Testis (tissue), 3 donors: Measurements from ENCODE around the gene PLEKHM2. TPM values are rescaled to one million over a fixed set of nuclear protein-coding genes. Genes with fewer than 3 reads are reported as not detected.
A peak's percentile ranks its signal among the peaks of the same experiment; 100 is the strongest.

Source experiments
- DNase-seq: peaks from one replicate; pipeline ENCODE4 v3.0.0-alpha.2; 2019
- H3K27ac ChIP-seq, 2 donors: fragments of 200-600 bp; sonication (generic); one replicate each; pipeline ENCODE4 v1.5.1; 2019
- H3K27me3 ChIP-seq: fragments of 200-600 bp; sonication (generic); one replicate; pipeline ENCODE4 v1.5.1; 2019
- H3K36me3 ChIP-seq: fragments of 200-600 bp; sonication (generic); one replicate; pipeline ENCODE4 v1.5.1; 2017; ENCODE audit warnings: low read depth; ENCODE audit errors: missing control alignments
- H3K4me1 ChIP-seq: fragments of 200-600 bp; sonication (generic); one replicate; pipeline ENCODE4 v1.5.1; 2019
- H3K4me3 ChIP-seq, 2 donors: fragments of 200-600 bp; sonication (generic); one replicate each; pipeline ENCODE4 v1.5.1; 2017 to 2019
- H3K9me3 ChIP-seq: fragments of 200-600 bp; sonication (generic); one replicate; pipeline ENCODE4 v1.5.1; 2017
- POLR2A ChIP-seq: fragments of 450-650 bp; IDR thresholded peaks from one replicate; pipeline ENCODE4 v1.6.1; 2017; ENCODE audit warnings: antibody characterized with exemption, mild to moderate bottlenecking, moderate library complexity
- WGBS, 2 donors: methylation state at CpG; one replicate each; pipeline ENCODE4 v1.1.5; 2018; 5-methylcytosine and 5-hydroxymethylcytosine counted together
- intact Hi-C: fragments of 100-400 bp; cut with DNase I; formaldehyde crosslinking; loops from one replicate; pipeline ENCODE4 v1.15.1; 2023; ENCODE audit warnings: low total_unique reads
- polyA plus RNA-seq: library from polyadenylated mRNA; stranded (reverse); fragments of 350-450 nt; fragmentation: Illumina TruSeq; extraction: RNeasy Lipid Tissue Mini Kit (QIAGEN cat#74804); gene quantifications from one replicate; pipeline ENCODE4 v1.2.3, GENCODE V29; 2014; ENCODE audit warnings: low read depth, low replicate concordance; ENCODE audit not compliant: insufficient read depth
- total RNA-seq, 2 donors: library from RNA; depleted of rRNA; stranded (reverse); fragments of >200 nt; gene quantifications; one replicate each; pipeline ENCODE4 v1.2.3, GENCODE V29; 2016
- TF ChIP-seq, protein P1 (sequence below), 3 experiments: fragments of 450-650 bp in 2 of 3; fragments of 200-600 bp in 1 of 3; sonication (generic) in 1 of 3; IDR thresholded peaks; one replicate each; pipeline ENCODE4 v1.5.1; 2016 to 2019; ENCODE audit warnings: antibody characterized with exemption in 3 of 3, mild to moderate bottlenecking in 2 of 3, moderate library complexity in 1 of 3

The PLEKHM2 gene
- total and polyA plus RNA-seq, 3 donors from 2014 or later: 61.9 to 98.4 (median 70.2) TPM

DNA sequence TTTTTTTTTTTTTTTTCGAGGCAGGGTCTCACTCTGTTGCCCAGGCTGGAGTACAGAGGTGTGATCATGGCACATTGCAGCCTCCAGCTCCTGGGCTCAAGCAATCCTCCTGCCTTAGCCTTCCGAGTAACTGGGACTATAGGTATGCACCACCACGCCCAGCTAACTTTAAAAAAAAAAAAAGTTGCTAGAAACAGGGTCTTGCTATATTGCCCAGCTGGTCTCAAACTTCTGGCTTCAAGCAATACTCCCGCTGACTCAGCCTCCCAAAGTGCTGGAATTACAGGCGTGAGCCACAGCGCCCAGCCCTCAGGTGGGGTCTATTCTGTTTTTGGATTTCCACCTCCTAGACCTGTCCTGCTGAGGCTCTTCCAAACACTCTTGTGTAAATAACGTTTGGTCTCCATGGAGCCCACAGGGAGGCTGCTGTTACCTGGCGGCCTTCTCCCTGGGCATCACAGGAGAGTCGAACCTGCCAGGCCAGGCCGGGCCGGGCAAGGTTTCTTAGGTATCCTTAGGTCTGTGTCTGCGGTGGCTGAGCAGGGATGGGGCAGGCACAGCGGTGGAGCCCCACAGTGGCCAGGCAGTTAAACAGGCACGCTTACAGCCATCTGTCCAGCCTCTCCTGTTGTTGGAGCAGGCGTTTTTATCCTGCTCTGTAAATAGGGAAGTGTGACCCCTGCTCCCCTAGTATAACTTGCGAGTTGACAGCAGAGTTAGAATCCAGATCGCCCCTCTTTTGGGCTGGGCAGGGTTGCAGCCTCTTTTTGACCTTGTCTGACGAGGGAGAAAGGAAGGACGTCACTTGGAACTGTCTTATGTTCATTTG lies 18.8 kb downstream of the PLEKHM2 start:
- TF ChIP-seq, protein P1, sequence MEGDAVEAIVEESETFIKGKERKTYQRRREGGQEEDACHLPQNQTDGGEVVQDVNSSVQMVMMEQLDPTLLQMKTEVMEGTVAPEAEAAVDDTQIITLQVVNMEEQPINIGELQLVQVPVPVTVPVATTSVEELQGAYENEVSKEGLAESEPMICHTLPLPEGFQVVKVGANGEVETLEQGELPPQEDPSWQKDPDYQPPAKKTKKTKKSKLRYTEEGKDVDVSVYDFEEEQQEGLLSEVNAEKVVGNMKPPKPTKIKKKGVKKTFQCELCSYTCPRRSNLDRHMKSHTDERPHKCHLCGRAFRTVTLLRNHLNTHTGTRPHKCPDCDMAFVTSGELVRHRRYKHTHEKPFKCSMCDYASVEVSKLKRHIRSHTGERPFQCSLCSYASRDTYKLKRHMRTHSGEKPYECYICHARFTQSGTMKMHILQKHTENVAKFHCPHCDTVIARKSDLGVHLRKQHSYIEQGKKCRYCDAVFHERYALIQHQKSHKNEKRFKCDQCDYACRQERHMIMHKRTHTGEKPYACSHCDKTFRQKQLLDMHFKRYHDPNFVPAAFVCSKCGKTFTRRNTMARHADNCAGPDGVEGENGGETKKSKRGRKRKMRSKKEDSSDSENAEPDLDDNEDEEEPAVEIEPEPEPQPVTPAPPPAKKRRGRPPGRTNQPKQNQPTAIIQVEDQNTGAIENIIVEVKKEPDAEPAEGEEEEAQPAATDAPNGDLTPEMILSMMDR (IDR thresholded peaks at IDR 0.05): no peak
- no peak for TF ChIP-seq POLR2A
- peaks cover 36% of the 10 kb centered on the region for H3K4me1 ChIP-seq
- H3K36me3 ChIP-seq: no peaks in the 10 kb centered on the region
- peak overlapping the region; percentile 81 to 89 for H3K27ac ChIP-seq
- no peak for DNase-seq
- WGBS, 2 donors: 72 to 78% methylated on average over 18 to 19 of the region's 19 CpGs
- intact Hi-C loops: no loop called here
- H3K27me3 ChIP-seq: no peaks in the 10 kb centered on the region
- no peaks in the 10 kb centered on the region for H3K9me3 ChIP-seq
- no peak overlapping the region for H3K4me3 ChIP-seq

DNA sequence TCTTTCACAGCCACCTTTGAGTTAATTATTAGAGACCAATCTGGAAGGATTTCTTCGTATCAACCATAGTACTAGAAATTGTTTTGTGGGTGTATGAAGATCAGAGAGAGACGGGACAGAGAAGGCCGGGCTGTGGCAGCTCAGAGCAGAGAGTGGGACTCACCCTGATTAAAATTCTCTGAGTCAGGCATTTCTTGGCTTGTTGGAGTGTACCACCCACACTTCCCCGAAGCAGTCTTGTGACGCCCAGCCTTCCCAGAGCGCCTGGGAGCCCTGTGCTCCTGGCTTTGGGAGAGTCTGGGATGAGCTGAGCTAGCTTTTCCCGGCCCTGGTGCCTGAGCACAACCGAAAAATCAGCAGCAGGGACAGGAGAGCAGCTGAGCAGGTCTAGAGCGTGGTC lies 19.4 kb downstream of the PLEKHM2 start:
- H3K9me3 ChIP-seq: no peaks in the 10 kb centered on the region
- TF ChIP-seq POLR2A: no peak
- TF ChIP-seq, protein P1 (IDR thresholded peaks at IDR 0.05): no peak
- DNase-seq: peak; percentile 87
- WGBS, 2 donors: 37 to 54% methylated on average over 9 of the region's 9 CpGs
- intact Hi-C loops: no loop called here
- peak overlapping the region; percentile 81 to 89 for H3K27ac ChIP-seq
- H3K4me1 ChIP-seq: peaks cover 36% of the 10 kb centered on the region
- H3K36me3 ChIP-seq: no peaks in the 10 kb centered on the region
- H3K27me3 ChIP-seq: no peaks in the 10 kb centered on the region
- no peak overlapping the region for H3K4me3 ChIP-seq

DNA sequence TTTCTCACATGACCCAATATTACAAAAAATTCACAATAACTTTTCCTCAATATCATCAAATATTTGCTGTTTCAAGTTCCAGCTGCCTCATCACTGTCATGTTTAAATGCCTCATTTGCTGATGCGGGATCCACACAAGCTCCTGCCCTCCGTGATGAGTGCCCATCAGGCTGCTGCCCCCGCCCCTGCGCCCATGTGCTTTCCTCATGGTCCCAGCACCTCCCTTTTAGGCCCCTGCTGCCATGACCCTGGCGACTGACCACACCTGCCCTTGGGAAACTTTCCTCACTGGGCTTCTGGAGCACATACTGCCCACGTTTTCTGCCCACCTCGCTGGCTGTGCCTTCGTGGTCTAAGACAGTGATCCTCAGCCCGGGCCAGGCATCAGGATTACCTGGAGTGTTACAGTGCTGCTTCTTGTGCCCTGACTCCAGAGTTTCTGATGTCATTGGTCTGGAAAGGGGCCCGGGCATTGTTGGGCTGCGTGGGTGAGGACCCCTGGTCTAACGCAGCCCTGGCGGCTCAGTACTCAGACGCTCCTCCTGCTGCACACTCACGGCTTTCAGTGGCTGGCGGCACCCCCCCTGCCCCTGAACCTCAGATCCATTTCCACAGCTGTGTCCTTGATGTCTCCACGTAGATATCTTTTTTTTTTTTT lies 20.5 kb downstream of the PLEKHM2 start:
- intact Hi-C loops: no loop called here
- WGBS, 2 donors: 64 to 87% methylated on average over 17 of the region's 17 CpGs
- H3K9me3 ChIP-seq: no peaks in the 10 kb centered on the region

DNA sequence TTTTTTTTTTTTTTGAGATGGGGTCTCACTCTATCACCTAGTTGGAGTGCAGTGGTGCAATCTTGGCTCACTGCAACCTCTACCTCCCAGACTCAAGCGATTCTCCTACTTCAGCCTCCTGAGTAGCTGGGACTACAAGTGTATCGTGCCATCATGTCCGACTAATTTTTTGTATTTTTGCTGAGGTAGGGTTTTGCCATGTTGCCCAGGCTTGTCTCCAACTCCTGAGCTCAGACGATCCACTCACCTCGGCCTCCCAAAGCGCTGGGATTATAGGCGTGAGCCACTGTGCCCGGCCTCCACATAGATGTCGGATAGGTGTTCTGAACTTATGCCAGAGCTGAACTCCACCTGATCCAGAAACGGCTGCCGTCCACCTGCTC lies 21.1 kb downstream of the PLEKHM2 start:
- intact Hi-C loops: no loop called here
- Histone ChIP-seq H3K4me3 (no peak overlapping the region), H3K36me3 (no peaks in the 10 kb centered on the region), H3K27me3 (no peaks in the 10 kb centered on the region), H3K27ac (peak overlapping the region in 1 of 2 donors; percentile 81), H3K4me1 (peaks cover 34% of the 10 kb centered on the region), H3K9me3 (no peaks in the 10 kb centered on the region)
- TF ChIP-seq, protein P1 (IDR thresholded peaks at IDR 0.05): no peak
- TF ChIP-seq POLR2A: no peak
- WGBS, 2 donors: 88 to 91% methylated on average over 11 of the region's 11 CpGs
- no peak for DNase-seq

More for the DNA sequence above, 20.5 kb downstream of the PLEKHM2 start:
- H3K4me3 ChIP-seq: no peak overlapping the region
- H3K36me3 ChIP-seq: no peaks in the 10 kb centered on the region
- no peak for TF ChIP-seq POLR2A
- TF ChIP-seq, protein P1 (IDR thresholded peaks at IDR 0.05): no peak
- H3K27ac ChIP-seq: peak overlapping the region; percentile 81 to 89
- peaks cover 36% of the 10 kb centered on the region for H3K4me1 ChIP-seq
- no peak for DNase-seq
- H3K27me3 ChIP-seq: no peaks in the 10 kb centered on the region
